HEK293 (cell line): Measurements from ENCODE around the gene NOX3.

Source experiments
- CTCF ChIA-PET: fragments of 350-600 bp; formaldehyde crosslinking; extraction: SDS; loops from one replicate; lab custom pipeline; 2021; ENCODE audit warnings: antibody characterized with exemption; lab: Yijun Ruan, JAX
- POLR2A ChIA-PET: fragments of 300-600 bp; formaldehyde crosslinking; extraction: SDS; loops from one replicate; lab custom pipeline; 2020; ENCODE audit warnings: antibody characterized with exemption, inconsistent platforms; lab: Yijun Ruan, JAX
- H3K27ac ChIP-seq: fragments of 200-500 bp; sonication (Bioruptor generic); 2 replicates; pipeline ENCODE4 v1.5.1; 2014; ENCODE audit warnings: low read depth, low read length, control low read depth, inconsistent platforms; ENCODE audit errors: extremely low read depth
- H3K36me3 ChIP-seq, 2 experiments: fragments of 200-500 bp in 1 of 2; sonication (Bioruptor generic) in 1 of 2; 1 replicate in 1 of 2; 2 replicates in 1 of 2; pipeline ENCODE4 v1.5.1; 2014 to 2017; ENCODE audit warnings: inconsistent platforms in 2 of 2, low read length in 2 of 2; ENCODE audit not compliant: control insufficient read depth in 2 of 2, insufficient read depth in 1 of 2
- H3K4me1 ChIP-seq: fragments of 200-500 bp; sonication (Bioruptor generic); 2 replicates; pipeline ENCODE4 v1.5.1; 2014; ENCODE audit warnings: mild to moderate bottlenecking, low read length, inconsistent platforms; ENCODE audit not compliant: control insufficient read depth, insufficient read depth
- H3K4me3 ChIP-seq: 2 replicates; pipeline ENCODE4 v1.5.1; 2011; ENCODE audit warnings: low read depth, mild to moderate bottlenecking, control low read depth, low read length, moderate library complexity
- H3K9me3 ChIP-seq: fragments of 200-500 bp; sonication (Bioruptor generic); 2 replicates; pipeline ENCODE4 v1.5.1; 2014; ENCODE audit warnings: low read depth, low read length, inconsistent platforms; ENCODE audit not compliant: control insufficient read depth, insufficient read depth
- BCL11A ChIP-seq: fragments of 450-650 bp; formaldehyde crosslinking; IDR thresholded peaks from 2 replicates; pipeline ENCODE4 v1.5.1; 2016; ENCODE audit warnings: low read depth, missing biosample characterization, missing genetic modification characterization
- KLF8 ChIP-seq: fragments of 450-650 bp; formaldehyde crosslinking; IDR thresholded peaks from 2 replicates; pipeline ENCODE4 v1.5.1; 2016; ENCODE audit warnings: missing biosample characterization, missing genetic modification characterization
- SCRT2 ChIP-seq: fragments of 450-650 bp; formaldehyde crosslinking; IDR thresholded peaks from 2 replicates; pipeline ENCODE4 v1.5.1; 2016; ENCODE audit warnings: missing biosample characterization, missing genetic modification characterization
- WT1 ChIP-seq: fragments of 450-650 bp; formaldehyde crosslinking; IDR thresholded peaks from 2 replicates; pipeline ENCODE4 v1.5.1; 2016; ENCODE audit warnings: missing biosample characterization, missing genetic modification characterization
- ZBTB20 ChIP-seq: fragments of 450-650 bp; formaldehyde crosslinking; IDR thresholded peaks from 2 replicates; pipeline ENCODE4 v1.5.1; 2016; ENCODE audit warnings: missing biosample characterization, missing genetic modification characterization
- ZBTB26 ChIP-seq: fragments of 450-650 bp; formaldehyde crosslinking; optimal IDR thresholded peaks from 2 replicates; pipeline ENCODE3; 2016; ENCODE audit warnings: missing biosample characterization, mild to moderate bottlenecking, missing genetic modification characterization
- ZBTB8A ChIP-seq: fragments of 450-650 bp; formaldehyde crosslinking; IDR thresholded peaks from 2 replicates; pipeline ENCODE4 v1.5.1; 2016; ENCODE audit warnings: missing biosample characterization, missing genetic modification characterization
- ZFP37 ChIP-seq: fragments of 450-650 bp; formaldehyde crosslinking; IDR thresholded peaks from 2 replicates; pipeline ENCODE4 v1.5.1; 2016; ENCODE audit warnings: missing biosample characterization, missing genetic modification characterization
- ZFP69B ChIP-seq: fragments of 450-650 bp; formaldehyde crosslinking; IDR thresholded peaks from 2 replicates; pipeline ENCODE4 v1.5.1; 2016; ENCODE audit warnings: missing biosample characterization, missing genetic modification characterization
- ZNF18 ChIP-seq: fragments of 450-650 bp; formaldehyde crosslinking; IDR thresholded peaks from 2 replicates; pipeline ENCODE4 v1.5.1; 2016; ENCODE audit warnings: missing biosample characterization, missing genetic modification characterization
- ZNF184 ChIP-seq: fragments of 450-650 bp; IDR thresholded peaks from 2 replicates; pipeline ENCODE4 v1.5.1; 2018; ENCODE audit warnings: missing biosample characterization, mild to moderate bottlenecking, missing genetic modification characterization
- ZNF19 ChIP-seq: fragments of 450-650 bp; formaldehyde crosslinking; IDR thresholded peaks from 2 replicates; pipeline ENCODE4; 2016; ENCODE audit warnings: missing biosample characterization, missing genetic modification characterization, low read depth
- ZNF214 ChIP-seq: fragments of 450-650 bp; formaldehyde crosslinking; IDR thresholded peaks from 2 replicates; pipeline ENCODE4 v1.5.1; 2017; ENCODE audit warnings: missing biosample characterization, mild to moderate bottlenecking, missing genetic modification characterization, borderline replicate concordance
- ZNF239 ChIP-seq: fragments of 450-650 bp; formaldehyde crosslinking; IDR thresholded peaks from 2 replicates; pipeline ENCODE4 v1.5.1; 2016; ENCODE audit warnings: missing biosample characterization, missing genetic modification characterization
- ZNF26 ChIP-seq: fragments of 450-650 bp; formaldehyde crosslinking; IDR thresholded peaks from 2 replicates; pipeline ENCODE4 v1.5.1; 2016; ENCODE audit warnings: missing biosample characterization, missing genetic modification characterization
- ZNF292 ChIP-seq: fragments of 450-650 bp; formaldehyde crosslinking; IDR thresholded peaks from 2 replicates; pipeline ENCODE4 v1.5.1; 2016; ENCODE audit warnings: low read depth, missing biosample characterization, missing genetic modification characterization, borderline replicate concordance
- ZNF530 ChIP-seq: fragments of 450-650 bp; formaldehyde crosslinking; IDR thresholded peaks from 2 replicates; pipeline ENCODE4 v1.5.1; 2016; ENCODE audit warnings: low read depth, missing biosample characterization, missing genetic modification characterization
- ZNF549 ChIP-seq: fragments of 450-650 bp; IDR thresholded peaks from 2 replicates; pipeline ENCODE4 v1.5.1; 2018; ENCODE audit warnings: missing biosample characterization, missing genetic modification characterization, mild to moderate bottlenecking, inconsistent platforms, moderate library complexity
- ZNF76 ChIP-seq: fragments of 450-650 bp; formaldehyde crosslinking; IDR thresholded peaks from 2 replicates; pipeline ENCODE4; 2016; ENCODE audit warnings: low read depth, missing biosample characterization, missing genetic modification characterization, borderline replicate concordance
- TF ChIP-seq, protein P1 (sequence below): fragments of 450-650 bp; formaldehyde crosslinking; IDR thresholded peaks from 2 replicates; pipeline ENCODE4 v1.5.1; 2016; ENCODE audit warnings: missing biosample characterization, missing genetic modification characterization

NOX3 gene

DNA sequence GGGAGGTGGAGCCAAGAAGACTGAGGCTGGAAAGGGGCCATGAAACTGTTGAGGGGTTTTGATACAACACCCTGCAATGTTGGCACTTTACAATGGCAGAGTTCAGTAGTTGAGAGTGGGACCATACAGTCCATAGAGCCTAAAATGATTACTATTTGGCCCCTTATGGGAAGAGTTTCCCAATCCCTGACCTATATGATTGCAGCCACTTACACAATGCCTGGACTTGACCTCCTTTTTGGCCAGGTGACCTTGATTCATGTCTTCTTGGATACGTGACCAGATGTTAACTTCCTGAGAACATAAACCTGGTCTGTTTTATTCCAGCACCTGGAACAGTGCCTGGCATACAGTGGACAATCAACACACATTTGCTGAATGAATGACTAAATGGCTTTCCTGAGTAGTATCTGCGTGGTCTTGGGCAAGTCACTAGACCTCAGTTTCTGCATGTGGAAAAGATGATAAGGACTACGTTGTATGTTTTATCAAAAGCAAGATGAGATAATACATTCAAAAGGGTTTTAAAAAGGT lies 58.4 kb downstream of the NOX3 start:
- no peaks in the 10 kb centered on the region for H3K9me3 ChIP-seq
- no peaks in the 10 kb centered on the region for H3K36me3 ChIP-seq
- CTCF ChIA-PET, result no interaction called here
- no peak overlapping the region for H3K27ac ChIP-seq
- H3K4me3 ChIP-seq, result no peak overlapping the region
- TF ChIP-seq ZNF26 (tag by site-specific recombination), result no peak
- TF ChIP-seq ZNF239 (tag by site-specific recombination), result no peak
- TF ChIP-seq ZNF549, result no peak
- no peak for TF ChIP-seq ZBTB8A
- TF ChIP-seq SCRT2 (tag by site-specific recombination), result no peak
- H3K4me1 ChIP-seq, result peaks cover 3% of the 10 kb centered on the region
- POLR2A ChIA-PET, result no interaction called here

DNA sequence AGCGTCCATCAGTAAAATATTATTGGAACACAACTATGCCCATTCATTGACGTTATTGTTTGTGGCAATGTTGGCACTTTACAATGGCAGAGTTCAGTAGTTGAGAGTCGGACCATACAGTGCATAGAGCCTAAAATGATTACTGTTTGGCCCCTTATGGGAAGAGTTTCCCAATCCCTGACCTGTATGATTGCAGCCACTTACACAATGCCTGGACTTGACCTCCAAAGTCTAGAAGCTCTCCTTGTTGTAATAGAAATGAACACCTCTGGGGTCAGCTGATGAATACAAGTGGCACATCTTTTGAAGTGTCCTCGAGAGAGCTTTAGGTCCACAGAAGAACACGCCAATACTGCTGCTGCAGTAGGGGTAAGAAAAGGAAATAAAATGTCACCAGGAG lies 59.0 kb downstream of the NOX3 start:
- Histone ChIP-seq H3K27ac (no peak overlapping the region), H3K4me1 (peaks cover 3% of the 10 kb centered on the region), H3K4me3 (no peak overlapping the region), H3K36me3 (no peaks in the 10 kb centered on the region), H3K9me3 (no peaks in the 10 kb centered on the region)
- CTCF ChIA-PET, result no interaction called here
- POLR2A ChIA-PET, result no interaction called here
- TF ChIP-seq ZNF530 (tag by site-specific recombination), result no peak
- TF ChIP-seq ZNF184, result no peak
- no peak for TF ChIP-seq WT1 (tag by site-specific recombination)
- TF ChIP-seq ZNF19 (tag by site-specific recombination), result no peak

- peaks cover 2% of the 10 kb centered on the region for H3K4me1 ChIP-seq
- no peak overlapping the region for H3K27ac ChIP-seq
- H3K36me3 ChIP-seq, result no peaks in the 10 kb centered on the region
- TF ChIP-seq ZBTB20 (tag by site-specific recombination) (no peak), ZFP69B (tag by site-specific recombination) (no peak), ZNF292 (tag by site-specific recombination) (no peak), BCL11A (tag by site-specific recombination) (no peak), ZBTB26 (tag by site-specific recombination) (no peak), ZFP37 (tag by site-specific recombination) (no peak), ZNF18 (no peak), ZNF214 (no peak), ZNF76 (tag by site-specific recombination) (no peak), KLF8 (tag by site-specific recombination) (no peak)
- TF ChIP-seq, protein P1, sequence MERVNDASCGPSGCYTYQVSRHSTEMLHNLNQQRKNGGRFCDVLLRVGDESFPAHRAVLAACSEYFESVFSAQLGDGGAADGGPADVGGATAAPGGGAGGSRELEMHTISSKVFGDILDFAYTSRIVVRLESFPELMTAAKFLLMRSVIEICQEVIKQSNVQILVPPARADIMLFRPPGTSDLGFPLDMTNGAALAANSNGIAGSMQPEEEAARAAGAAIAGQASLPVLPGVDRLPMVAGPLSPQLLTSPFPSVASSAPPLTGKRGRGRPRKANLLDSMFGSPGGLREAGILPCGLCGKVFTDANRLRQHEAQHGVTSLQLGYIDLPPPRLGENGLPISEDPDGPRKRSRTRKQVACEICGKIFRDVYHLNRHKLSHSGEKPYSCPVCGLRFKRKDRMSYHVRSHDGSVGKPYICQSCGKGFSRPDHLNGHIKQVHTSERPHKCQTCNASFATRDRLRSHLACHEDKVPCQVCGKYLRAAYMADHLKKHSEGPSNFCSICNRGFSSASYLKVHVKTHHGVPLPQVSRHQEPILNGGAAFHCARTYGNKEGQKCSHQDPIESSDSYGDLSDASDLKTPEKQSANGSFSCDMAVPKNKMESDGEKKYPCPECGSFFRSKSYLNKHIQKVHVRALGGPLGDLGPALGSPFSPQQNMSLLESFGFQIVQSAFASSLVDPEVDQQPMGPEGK (tag by site-specific recombination), result no peak
- H3K4me3 ChIP-seq, result no peak overlapping the region
- ChIA-PET POLR2A (no interaction called here), CTCF (no interaction called here)
- H3K9me3 ChIP-seq, result no peaks in the 10 kb centered on the region
These were observed 60.3 kb downstream of the NOX3 start for GRCh38 chr6:155395339-155395738.
